ENCODE results near the gene NSMF.

DNA sequence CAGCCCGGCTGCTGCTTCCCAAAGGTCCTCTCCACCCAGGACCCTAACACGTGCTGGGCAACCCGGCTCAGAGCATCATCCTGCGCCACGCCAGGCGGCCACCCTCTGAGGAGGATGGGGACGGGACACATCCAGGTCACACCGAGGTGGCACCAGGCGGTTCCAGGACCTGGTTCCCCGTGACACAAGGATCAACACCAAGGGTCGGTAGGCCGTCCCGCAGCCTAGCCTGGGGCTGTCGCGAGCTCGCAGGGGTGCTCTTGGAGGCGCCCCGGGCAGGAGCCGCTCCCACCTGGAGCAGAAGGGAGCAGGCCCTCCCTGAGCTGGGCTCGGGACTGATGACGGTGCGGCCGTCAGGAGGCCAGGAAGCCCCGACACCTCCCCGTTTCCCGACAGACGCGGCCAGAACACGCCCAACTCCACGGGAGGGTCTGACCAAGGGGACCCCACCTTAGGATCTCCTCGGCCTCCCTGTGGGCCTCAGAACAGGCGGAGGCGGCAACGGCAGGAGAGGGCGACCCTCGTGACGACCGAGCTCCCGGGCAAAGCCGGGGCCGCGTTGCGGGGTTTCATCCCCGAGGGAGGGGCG lies 42.5 kb downstream of the NSMF start:
- no peak for TF ChIP-seq GATA1 (IDR thresholded peaks at IDR 0.05; ENCODE audit: low read depth, low read length)
- no peak for TF ChIP-seq POLR2A (IDR thresholded peaks at IDR 0.05; ENCODE audit: low read length)

All from erythroblast (primary cell).